A204.1 (cell line): ENCODE results near the gene C16orf86.

Source experiments
- FAIRE-seq: peaks from 2 replicates; lab custom pipeline; 2012; peaks lifted over from hg19 to GRCh38; lab: Jason Lieb, UNC

The C16orf86 gene

DNA sequence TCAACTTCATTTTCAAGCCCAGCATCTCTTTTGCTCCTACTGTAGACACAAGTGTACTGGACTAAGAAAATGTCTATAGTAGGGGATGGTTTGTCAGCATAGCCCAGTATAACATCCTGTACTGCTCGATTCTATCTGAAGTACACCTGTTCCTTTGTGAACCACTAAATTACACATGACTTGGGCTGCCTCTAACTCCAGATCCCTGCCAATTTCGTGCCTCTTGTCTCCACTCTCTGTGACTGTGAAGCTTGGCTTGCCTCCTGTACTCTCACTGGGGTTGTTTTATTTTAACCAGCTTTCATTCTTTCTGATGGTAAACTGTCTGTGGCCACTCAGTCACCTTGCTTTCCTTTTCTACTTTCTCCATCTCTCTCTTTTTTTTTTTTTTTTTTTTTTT is 28.0 kb downstream of the C16orf86 start:
- FAIRE-seq: no peak

DNA sequence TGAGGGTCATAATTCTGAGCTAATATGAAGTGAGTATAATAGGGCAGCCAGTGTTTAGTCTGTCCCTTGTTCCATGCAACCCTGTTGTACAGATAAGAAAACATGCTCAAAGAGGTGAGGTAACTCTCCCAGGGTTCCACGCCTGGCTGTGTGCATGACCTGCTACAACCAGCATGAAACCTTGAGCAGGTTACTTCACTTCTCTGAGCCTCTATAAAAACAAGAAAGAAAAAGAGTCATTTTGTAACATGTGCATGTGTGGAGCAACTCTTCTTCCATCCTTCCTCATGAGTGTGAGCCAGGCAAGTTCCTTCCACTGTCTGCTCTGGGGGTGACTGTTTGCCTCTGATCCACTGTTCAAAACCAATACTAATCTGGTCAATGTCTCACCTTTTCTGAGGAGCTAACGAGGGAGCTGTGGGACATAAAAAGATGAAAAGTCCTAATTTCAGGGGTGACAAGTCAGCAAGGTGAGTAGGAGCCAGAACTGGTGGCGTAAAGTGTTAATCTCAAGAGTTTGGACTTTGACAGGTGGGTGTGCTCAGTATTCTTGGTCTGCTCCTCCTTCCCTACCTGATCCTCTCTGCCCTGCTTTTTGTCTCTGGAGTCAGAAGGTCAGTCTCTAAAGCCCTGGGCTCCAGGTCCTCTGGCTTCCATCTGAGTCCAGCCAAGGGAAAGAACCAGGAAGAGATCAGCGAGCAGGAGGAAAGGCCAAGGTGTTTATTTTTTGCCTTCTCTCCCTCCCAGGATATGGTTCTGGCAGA is 31.0 kb downstream of the C16orf86 start:
- FAIRE-seq: no peak

DNA sequence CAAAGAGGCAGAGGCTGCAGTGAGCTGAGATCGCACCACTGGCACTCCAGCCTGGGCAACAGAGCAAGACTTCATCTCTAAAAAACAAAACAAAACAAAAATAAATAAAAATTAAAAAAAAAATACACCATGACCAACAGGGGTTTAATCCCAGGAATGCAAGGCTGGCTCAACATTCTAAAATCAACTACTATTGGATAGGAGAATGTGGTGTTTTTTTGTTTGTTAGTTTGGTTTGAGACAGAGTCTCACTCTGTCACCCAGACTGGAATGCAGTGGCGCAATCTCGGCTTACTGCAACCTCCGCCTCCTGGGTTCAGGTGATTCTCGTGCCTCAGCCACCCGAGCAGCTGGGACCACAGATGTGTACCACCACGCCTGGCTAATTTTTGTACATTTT is 32.7 kb downstream of the C16orf86 start:
- no peak for FAIRE-seq

DNA sequence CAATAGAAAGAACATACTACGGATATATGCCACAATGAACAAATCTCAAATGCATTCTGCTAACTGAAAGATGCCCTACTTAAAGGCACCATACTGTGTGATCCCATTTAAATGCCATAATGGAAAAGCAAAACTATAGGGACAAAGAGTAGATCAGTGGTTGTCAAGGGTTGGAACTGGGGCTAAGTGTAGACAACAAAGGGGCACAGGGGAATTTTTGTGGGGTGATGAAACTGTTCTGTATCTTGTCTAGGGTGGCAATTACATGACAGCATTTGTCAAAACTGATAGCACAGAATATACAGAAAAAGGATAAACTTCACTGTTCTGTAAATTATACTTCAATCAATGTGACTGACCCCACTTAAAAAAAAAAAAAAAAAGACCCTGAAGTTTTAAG is 34.8 kb downstream of the C16orf86 start:
- no peak for FAIRE-seq

DNA sequence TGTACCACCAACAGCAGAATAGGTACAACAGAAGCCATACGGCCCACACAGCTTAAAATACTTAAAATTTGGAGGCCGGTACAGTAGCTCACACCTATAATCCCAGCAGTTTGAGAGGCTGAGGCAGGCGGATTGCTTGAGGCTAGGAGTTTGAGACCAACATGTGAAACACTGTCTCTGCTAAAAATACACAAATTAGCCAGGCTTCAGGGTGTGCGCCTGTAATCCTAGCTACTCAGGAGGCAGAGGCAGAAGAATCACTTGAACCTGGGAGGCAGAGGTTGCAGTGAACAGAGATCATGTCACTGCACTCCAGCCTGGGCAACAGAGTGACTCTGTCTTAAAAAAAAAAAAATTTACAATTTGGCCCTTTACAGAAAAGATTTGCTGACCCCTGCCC is 35.5 kb downstream of the C16orf86 start:
- no peak for FAIRE-seq

DNA sequence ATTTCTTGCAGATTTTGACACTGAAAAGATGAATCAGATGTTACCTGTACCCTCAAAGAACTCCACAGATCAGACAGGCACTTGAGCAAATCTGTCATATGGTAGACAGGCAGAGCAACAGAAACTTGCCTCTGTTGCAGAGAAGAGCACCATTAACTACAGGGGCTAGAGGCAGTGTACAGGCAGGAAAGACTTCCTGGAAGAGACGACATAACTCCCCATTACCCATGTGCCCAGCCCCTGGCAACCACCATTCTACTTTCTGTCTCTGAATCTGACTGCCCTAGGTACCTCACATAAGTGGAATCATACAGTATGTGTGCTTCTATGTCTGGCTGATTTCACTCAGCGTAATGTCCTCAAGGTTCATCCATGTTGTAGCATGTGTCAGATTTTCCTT is 37.0 kb downstream of the C16orf86 start:
- no peak for FAIRE-seq

DNA sequence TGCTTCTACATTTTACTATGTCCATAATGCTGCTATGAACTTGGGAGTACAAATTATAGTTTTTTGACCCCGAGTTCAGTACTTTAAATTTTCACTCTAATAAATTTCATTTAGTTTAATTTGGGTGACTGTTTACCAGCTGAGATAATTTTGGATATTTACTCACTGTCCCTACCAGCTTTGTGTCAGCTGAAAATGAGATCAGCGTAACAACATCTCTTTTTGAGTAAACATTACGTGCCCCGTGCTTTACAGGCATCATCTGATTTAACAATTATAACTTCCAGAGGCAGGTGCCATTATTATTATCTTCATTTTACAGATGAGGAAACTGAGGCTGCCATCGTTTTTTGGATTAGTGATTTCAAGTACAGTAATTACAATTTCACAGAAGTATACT is 37.5 kb downstream of the C16orf86 start:
- no peak for FAIRE-seq

DNA sequence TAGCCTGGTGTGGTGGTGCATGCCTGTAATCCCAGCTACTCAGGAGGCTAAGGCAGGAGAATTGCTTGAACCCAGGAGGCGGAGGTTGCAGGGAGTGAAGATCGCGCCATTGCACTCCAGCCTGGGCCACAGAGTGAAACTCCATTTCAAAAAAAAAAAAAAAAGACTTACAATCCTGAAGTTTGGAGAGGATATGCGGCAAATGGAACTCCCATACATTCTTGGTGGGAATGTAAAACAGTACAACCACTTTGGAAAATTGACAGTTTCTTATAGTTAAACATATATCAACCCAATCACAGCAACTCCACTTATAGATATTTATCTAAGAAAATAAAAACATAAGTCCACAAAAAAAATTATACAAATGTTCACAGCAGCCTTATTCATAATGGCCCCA is 40.6 kb downstream of the C16orf86 start:
- FAIRE-seq: no peak

DNA sequence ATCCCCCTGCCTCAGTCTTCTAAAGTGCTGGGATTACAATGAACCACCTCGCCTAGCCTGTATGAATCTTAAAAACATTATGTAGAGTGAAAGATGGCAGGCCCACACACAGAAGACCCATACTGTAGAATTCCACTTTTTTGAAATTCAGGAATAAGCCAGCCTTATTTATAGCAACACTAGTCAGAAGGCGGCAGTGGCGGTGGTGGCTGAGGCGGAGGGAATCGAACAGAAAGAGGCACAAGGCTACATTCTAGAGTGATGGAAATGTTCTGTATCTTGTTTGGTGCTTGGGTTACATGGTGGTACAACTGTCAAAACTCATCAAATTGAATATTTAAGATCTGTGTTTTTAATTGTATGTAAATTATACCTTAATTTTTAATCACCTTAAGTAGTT is 41.2 kb downstream of the C16orf86 start:
- no peak for FAIRE-seq

DNA sequence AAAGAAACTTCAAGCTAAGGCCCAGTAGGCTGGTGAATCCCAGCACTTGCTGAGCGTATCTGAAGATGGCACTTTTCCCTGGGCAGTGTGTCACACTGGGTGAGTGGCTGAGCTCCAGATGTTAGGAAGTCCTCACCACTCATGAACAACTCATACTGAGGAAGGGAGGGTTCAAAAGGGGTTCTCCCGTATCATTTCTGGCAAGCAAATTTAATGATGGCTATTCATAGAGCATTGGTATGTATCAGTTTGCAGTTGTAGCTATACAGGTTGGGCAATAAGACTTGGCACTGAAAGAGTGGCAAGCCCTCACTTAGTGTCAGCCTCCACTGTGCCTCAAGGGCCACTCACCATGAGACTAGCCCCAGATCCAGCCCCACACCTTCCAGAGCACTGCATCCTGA is 41.8 kb downstream of the C16orf86 start:
- no peak for FAIRE-seq

DNA sequence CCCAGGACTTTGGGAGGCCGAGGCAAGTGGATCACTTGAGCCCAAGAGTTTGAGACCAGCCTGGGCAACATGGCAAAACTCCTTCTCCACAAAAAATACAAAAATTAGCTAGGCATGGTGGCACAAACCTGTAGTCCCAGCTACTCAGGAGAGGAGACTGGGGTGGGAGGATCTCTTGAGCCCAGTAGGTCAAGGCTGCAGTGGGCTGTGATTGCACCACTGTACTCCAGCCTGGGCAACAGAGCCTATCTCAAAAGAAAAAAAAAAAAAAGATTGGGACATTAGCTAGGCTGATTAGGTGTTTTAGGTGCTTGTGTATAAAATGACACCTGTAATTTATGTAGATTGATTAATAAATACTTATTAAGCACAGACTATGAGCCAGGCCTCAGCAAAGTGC is 42.4 kb downstream of the C16orf86 start:
- no peak for FAIRE-seq

DNA sequence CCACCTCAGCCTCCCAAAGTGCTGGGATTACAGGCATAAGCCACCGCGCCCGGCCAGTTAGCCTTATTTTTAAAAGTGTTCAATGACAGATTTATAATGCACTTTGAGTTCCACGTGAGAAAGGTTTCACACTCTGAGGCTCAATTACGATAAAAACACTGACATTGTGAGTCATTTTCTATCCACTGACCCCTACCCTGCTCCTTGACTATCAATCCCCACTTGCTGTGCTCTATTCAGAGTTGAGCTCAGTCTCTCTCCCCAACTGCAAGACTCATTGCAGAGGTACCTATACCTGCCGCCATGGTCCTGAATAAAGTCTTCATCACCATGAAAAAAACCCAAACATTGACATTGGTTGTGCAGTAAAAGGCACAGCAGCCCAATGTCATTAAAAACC is 44.0 kb downstream of the C16orf86 start:
- no peak for FAIRE-seq

DNA sequence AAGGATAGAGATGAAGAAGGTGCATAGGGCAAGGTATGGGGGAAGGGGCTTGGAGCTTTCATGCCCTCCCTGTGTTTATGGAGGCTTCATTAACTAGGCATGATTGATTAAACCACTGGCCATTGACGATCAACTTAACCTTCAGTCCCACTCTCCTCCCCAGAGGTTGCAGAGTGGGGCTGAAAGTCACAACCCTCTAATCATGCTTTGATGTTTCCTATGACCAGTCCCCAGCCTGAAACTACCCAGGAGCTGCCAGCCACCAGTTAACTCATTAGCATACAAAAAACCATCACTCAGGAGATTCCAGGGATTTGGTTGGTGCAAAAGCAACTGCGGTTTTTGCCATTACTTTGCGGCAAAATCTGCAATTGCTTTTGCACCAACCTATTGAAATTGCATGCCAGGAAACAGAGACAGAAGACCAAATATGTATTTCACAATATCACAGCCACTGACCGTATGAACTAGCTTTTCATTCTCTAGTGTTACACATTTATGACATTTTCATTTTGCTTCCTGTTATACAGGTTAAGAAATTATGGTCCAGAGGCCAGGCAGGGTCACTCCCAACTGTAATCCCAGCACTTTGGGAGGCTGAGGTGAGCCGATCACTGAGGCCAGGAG is 47.1 kb downstream of the C16orf86 start:
- FAIRE-seq: no peak

DNA sequence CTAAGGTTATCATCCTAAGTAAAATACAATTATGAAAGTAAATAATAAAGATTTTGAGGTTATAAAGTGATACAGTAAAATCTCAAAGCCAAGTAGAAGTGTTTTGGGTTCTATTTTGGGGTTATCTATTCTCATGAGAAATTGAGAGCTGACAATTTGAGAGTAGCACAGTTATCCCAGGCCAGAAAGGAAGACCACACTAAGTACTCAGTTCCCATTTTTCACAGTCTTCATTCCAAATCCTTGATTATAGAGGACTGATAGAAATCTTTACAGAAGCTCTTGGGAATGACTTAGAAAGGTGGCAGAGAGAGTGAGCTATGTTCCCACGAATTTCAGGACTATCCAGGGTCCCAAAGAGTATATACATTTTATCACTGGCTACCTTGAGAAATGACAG is 47.9 kb downstream of the C16orf86 start:
- FAIRE-seq: no peak

DNA sequence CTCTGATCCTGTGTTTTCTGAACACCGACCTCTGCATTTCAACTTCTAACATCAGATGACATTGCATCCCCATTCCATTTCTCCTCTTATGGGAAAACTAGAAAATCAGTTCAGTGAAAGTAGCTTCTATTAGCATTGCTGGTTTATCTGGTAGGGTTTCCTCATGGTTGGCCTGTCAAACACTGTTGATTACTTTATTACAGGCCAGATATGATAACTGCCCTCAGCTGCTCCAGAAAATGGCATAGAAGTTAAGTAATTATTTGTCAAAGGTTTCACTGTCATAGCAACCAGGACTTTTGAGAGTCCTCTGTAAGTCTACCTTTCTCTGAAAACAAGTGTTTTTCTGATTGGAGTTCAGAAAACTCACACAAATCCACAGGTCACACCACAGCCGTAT is 49.5 kb downstream of the C16orf86 start:
- FAIRE-seq: no peak
